ENCODE measurements around the gene TLE1. TPM values are rescaled to one million over a fixed set of nuclear protein-coding genes. Genes with fewer than 3 reads are reported as not detected.

Gene TLE1
- total RNA-seq, 1 donor from 2014 or later = 65.2 TPM

GRCh38 chr9:81535542-81536241 lies 153.7 kb downstream of the TLE1 start:
- H3K4me1 ChIP-seq (ENCODE audit: control insufficient read depth in 3 of 3, insufficient read depth in 3 of 3, low read length in 3 of 3) = peaks cover 7 to 30% (median 10%) of the 10 kb centered on the region in 3 donors
- H3K9ac ChIP-seq (ENCODE audit: low read depth in 1 of 3, low read length in 3 of 3) = no peak overlapping the region
- H3K36me3 ChIP-seq (ENCODE audit: control insufficient read depth in 3 of 3, insufficient read depth in 3 of 3, low read length in 3 of 3) = no peaks in the 10 kb centered on the region
- H3K27ac ChIP-seq (ENCODE audit: low read depth, low read length) = no peak overlapping the region
- H3K4me3 ChIP-seq (ENCODE audit: low read length in 3 of 3) = no peak overlapping the region
- H3K9me3 ChIP-seq (ENCODE audit: control insufficient read depth in 3 of 3, low read length in 3 of 3) = no peaks in the 10 kb centered on the region
- H3K27me3 ChIP-seq (ENCODE audit: control insufficient read depth in 3 of 3, insufficient read depth in 3 of 3, low read length in 3 of 3) = no peaks in the 10 kb centered on the region

DNA sequence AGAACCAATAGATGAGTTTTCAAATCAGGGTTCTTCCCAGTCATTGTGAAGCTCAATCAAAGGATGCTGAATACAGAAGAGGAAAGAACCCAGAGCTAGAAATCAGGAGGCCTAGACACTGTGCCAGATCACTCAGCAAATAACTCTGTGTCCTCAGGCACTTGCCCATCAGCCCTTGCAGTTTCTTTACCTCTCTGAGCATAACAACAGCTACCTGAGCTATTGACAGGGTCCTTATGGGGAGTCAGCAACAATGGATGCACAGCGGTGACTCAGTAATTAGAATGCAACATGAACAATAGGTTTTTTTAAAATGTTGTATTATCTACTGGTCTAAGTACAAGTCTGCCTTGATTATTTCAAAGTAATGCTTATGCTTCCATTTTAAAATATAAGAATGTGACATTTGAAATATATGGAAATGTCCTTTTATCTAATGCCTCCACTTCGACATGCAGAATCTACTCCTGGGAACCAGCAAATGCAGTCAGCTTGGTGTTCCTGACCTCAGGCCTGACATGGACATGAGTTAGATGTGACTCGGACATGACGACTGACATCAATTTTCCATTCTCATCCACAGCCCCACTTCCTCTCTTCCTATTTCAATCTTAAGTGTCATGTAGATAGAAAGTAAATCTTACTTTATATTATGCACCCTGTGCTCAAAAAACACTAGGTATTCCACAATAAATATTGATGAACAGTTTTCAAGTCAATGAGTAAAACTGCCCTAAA lies 155.0 kb downstream of the TLE1 start:
- Histone ChIP-seq H3K27me3 (ENCODE audit: control insufficient read depth in 3 of 3, insufficient read depth in 3 of 3, low read length in 3 of 3) (no peaks in the 10 kb centered on the region), H3K4me1 (ENCODE audit: control insufficient read depth in 3 of 3, insufficient read depth in 3 of 3, low read length in 3 of 3) (peaks cover 3 to 23% (median 8%) of the 10 kb centered on the region in 3 donors), H3K27ac (ENCODE audit: low read depth, low read length) (no peak overlapping the region), H3K36me3 (ENCODE audit: control insufficient read depth in 3 of 3, insufficient read depth in 3 of 3, low read length in 3 of 3) (no peaks in the 10 kb centered on the region), H3K9ac (ENCODE audit: low read depth in 1 of 3, low read length in 3 of 3) (no peak overlapping the region), H3K4me3 (ENCODE audit: low read length in 3 of 3) (no peak overlapping the region), H3K9me3 (ENCODE audit: control insufficient read depth in 3 of 3, low read length in 3 of 3) (no peaks in the 10 kb centered on the region)

Small RNA genes within 50 kb of the gene (small RNA-seq; reads per million reads assigned to genes)
- not detected for gene RNU6-1035P

Other genes with a start within 250 kb of the TLE1 start
- gene SPATA31D4, start 238.9 kb upstream of the TLE1 start, total RNA-seq = not detected

Measured in skeletal muscle tissue (tissue), 5 donors.